ENCODE measurements around the gene FAF2.

The FAF2 gene

DNA sequence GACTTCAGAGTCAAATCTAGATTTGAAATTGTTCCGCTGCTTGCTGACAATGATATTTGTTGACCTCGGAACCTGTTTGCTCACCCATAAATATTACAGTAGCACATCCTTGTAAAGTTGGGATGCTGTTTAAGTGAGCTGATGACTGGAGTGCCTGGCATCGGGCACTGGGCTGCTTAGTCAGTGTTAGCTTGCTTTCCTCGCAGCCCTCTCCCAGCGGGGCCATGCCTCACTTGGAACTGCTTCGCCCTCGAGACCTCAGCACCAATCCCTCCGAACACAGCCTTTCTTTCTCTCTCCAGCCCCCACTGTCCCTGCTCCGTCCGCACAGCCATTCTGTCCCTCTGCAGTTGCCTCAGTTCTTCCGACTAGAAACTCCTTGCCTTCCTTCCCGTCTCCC, 65.6 kb downstream of the FAF2 start:
- no peak for DNase-seq

DNA sequence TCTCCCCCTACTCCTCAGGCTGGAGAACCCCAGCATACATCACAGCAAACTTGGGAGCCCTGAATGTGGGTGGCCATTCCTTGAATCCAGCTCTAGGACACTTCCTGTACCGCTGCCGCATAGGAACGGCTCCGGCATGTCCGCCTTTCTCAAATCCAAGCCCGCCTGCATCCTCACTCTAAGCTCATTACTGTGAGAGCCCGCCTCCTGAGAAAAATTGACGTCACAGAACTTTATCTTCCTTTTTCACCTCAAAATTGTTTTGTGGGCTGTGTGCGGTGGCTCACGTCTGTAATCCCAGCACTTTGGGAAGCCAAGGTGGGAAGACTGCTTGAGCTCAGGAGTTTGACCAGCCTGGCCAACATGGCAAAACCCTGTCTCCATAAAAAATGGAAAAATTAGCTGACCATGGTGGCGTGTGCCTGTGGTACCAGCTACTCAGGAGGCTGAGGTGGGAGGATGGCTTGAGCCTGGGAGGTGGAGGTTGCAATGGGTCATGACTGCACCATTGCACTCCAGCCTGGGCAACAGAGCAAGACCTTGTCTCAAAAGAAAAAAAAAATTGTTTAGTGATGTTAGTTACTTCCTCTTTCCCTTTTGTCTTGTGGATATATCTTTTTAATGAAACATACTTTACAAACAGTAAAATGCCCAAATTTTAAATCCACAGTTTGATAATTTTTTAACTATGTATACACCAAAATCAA, 66.2 kb downstream of the FAF2 start:
- DNase-seq: no peak

DNA sequence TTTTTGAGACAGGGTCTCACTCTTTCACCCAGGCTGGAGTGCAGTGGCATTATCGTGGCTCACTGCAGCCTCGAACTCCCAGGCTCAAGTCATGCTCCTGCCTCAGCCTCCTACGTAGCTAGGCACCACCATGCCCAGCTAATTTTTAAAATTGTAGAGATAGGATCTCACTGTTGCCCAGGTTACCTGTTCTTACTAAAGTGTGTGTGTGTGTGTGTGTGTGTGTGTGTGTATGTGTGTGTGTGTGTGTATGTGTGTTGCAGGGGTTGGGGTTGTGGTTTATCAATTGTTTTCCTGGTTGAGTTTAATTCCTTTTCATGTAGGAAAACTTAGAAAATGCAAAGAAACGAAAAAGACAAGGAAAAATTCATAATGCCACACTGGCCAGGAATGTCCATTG, 67.2 kb downstream of the FAF2 start:
- no peak for DNase-seq

- no peak for DNase-seq
Measured at GRCh38 chr5:176517053-176517661, 69.0 kb downstream of the FAF2 start.

GRCh38 chr5:176519810-176520720, 71.9 kb downstream of the FAF2 start:
- no peak for DNase-seq

DNA sequence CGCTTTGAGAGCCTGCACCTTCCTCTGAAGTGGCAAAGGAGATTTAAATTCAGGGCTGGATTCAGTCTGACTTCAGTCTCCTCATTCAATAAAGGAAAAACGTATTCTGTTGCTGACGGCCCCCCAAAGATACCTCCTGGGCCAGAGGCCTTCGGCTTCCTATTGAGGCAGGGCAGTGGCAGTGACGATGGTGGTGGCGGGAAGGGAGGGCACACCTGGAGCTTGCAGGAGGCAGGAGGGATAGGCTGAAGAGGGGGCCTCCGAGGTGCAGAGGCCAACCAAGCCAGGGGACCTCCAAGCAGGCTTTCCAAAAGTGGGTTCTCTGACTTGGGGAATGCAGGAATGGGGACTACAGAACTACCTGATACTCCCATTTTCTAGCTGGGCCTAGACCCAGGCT, 73.1 kb downstream of the FAF2 start:
- no peak for DNase-seq

DNA sequence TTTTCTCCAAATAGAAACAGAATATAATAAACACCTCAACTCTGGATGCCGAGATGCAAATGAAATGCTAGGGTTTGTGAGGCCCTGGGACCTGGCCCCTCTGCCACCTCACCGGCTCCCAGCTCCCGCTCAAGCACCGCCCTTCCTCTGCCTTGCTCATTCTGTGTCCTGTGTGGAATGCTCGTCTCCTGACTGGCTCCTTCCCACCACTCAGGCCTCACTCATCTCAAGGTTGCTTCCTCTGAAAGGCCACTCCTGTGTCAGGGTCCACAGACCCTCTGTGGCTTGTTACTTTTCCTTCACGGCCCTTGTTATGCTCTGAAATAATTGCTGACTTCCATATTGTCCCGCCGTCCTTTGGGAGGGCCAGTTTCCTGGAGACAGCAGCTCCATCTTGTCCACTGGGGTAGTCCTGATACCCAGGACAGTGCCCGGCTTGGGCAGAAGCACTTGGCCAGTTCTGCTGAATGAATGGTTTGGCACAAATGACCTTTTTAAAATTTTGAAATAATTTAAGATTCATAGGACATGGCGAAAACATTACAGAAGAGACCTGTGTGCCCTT, 73.6 kb downstream of the FAF2 start:
- no peak for DNase-seq

- no peak for DNase-seq
Measured at GRCh38 chr5:176524138-176524537, 76.0 kb downstream of the FAF2 start.

DNA sequence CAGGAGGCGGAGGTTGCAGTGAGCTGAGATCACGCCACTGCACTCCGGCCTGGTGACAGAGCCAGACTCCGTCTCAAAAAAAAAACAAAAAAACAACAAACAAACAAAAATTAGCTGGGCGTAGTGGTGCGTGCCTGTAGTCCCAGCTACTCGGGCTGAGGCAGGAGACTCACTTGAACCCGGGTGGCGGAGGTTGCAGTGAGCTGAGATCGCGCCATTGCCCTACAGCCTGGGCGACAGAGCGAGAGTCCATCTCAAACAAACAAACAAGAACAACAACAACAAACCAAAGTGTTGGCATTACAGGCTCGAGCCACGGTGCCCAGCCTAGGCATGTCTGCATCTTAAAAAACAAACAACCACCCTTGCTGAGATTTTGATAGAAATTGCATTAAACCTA, 76.8 kb downstream of the FAF2 start:
- no peak for DNase-seq

- DNase-seq: no peak
Measured at GRCh38 chr5:176525677-176526076, 77.5 kb downstream of the FAF2 start.

- no peak for DNase-seq
Measured at GRCh38 chr5:176526462-176526861, 78.3 kb downstream of the FAF2 start.

DNA sequence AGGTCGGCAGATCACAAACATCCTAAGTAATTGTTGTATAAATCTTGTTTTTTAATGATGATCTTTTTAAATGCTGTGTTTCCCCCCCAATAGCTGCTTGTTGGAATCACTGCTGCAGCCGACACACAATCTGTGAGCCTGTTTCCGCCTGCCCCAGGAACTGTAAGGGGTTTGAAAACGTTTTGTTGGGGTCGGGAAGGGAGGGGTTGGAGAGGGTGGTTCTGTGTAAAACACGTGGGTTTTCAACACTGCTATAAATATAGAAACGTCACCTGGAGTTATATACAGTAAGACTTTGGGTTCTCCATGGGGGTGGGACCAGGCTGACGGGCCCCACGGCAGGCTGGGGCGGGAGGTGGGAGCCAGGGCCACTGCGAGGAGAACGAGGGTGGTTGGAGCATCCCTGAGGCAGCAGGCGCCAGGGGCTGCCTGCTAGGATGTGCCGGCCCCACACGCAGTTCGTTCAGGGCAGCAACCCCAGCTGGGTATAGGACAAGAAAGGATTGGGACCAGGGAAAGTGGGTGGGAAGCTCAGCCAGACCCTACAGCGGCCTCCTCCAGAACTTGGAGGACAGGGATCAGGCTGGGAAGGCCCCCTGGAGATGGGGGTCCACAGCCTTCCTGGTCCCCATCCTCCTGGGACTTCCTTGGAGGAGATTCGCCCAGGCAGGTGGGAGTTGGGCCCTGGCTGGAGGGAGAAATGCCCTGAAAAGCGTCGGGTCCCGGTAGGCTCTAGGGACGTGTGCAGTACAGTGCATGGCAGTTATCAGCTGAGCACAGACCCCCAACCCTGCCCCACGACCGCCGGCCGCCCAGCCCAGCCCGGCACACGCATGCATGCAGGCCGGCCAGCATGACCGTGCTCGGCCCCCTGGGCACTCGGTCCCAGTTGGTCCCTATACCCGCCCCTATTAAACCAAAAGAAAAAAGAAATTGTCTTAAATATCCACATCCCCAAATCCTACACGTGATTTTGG, 79.3 kb downstream of the FAF2 start:
- no peak for DNase-seq

DNA sequence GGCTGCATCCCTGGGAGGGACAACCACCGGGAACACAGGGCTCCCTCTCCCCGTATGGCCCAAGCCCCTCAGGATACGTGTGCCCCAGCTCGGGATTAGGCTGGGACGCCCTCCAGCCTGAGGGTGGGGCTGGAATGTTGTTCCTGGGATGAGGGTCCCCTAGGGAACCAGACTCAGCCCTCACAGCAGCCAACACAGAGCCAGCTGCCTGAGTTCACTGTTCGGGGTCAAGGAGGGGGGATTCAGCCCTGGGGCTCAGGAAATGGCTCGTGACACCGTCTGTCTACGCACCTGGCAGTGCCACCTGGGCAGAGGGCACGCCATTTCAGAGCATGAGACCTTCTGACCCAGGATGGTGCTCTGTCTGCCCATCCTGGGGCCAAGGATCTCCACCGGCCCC, 80.1 kb downstream of the FAF2 start:
- no peak for DNase-seq

- no peak for DNase-seq
Measured at GRCh38 chr5:176528761-176529115, 80.6 kb downstream of the FAF2 start.

DNA sequence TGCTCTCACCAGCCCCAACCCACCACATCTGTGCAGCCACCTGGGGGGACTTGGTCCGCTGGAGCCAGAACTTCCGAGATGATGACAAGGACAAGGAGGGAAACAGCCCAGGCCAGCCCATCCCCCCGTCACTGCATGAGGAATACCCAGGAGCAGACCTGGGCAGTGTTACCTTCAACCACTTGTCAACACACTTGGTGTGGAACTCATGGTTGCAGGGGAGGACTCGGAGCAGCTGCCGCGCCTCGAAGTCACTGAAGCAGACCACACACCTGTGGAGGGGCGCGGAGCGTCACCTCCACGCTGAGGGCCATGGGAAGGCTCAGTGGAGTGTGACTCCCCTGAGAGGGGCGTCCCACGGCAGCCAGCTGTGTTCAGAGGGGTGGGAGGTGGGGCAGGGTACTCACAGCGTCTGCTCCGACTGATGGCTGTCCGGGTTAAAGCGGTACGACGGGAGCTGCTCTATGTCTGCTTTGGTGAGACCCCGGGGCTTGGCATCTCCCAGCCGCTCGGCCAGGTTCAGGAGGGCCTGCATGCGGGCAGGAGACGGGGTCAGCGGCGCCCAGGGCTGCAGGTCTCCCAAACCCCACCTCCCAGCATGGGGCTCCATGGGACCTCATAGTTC, 81.0 kb downstream of the FAF2 start:
- no peak for DNase-seq

- DNase-seq: no peak
Measured at GRCh38 chr5:176529741-176530141, 81.6 kb downstream of the FAF2 start.

GRCh38 chr5:176530393-176530982, 82.3 kb downstream of the FAF2 start:
- no peak for DNase-seq

DNA sequence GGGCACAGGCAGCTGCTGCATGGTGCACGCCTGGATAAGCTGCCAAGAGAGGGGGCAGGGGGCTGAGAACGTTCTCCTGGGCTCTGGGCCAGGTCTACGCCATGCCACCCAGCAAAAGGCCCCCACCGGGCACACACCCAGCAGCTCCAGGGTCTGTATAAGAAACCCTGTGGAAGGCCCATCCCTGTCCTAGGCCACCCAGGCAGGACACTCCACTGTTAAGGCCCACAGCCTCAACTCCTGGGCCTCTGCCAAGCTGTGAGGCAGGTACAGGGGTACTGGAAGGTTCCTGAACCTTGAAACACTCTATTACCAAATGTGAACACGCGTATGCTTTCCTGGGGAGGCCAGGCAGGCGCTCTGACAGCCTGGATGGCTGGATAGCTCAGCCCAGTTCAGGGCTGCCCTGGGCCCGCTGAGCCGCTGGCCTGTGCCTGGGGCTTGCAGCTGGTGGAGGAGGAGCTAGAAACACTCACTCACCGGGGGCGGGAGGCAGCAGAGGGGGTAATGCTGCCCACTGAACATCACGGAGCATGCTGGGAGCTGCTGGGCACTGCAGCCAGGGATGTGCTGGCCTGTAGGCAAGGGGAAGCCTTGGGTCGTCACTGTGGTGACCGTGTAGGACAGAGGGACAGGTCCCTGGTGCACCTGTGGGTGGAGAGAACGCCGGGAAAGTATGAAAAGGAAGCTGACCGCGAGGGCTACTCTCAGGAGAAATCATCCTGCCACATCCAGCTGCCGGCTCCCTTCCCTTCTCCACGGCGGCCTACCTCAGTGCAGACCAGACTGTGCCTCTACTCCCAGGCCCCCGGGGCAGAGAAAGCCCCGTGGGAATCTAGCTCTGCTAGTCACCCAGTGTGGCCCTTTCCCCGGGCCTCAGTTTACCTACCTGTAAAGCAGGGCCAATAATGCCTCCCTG, 83.1 kb downstream of the FAF2 start:
- no peak for DNase-seq

GRCh38 chr5:176531902-176532493, 83.8 kb downstream of the FAF2 start:
- DNase-seq: no peak

GRCh38 chr5:176532795-176533194, 84.6 kb downstream of the FAF2 start:
- no peak for DNase-seq
